Measurements from ENCODE around the gene HUS1.

GRCh38 chr7:47990592-47990991, 11.2 kb upstream of the HUS1 start:
- no peak for TF ChIP-seq POLR2A (IDR thresholded peaks at IDR 0.05; ENCODE audit: low read depth, low read length)
- no peak for TF ChIP-seq RFX5 (IDR thresholded peaks at IDR 0.05; ENCODE audit: low read depth, low read length)
- no peak for TF ChIP-seq MAZ (IDR thresholded peaks at IDR 0.05; ENCODE audit: borderline replicate concordance, low read depth, low read length)
